ENCODE measurements around the gene UBE3B.

Gene UBE3B

GRCh38 chr12:109555431-109556315 is 78.2 kb downstream of the UBE3B start:
- no peak for DNase-seq

- no peak for DNase-seq
These were observed 79.8 kb downstream of the UBE3B start for GRCh38 chr12:109557200-109557599.

- DNase-seq, result no peak
These were observed 80.4 kb downstream of the UBE3B start for GRCh38 chr12:109557805-109558204.

GRCh38 chr12:109558374-109559199 is 81.2 kb downstream of the UBE3B start:
- no peak for DNase-seq

GRCh38 chr12:109559200-109559505 is 81.7 kb downstream of the UBE3B start:
- no peak for DNase-seq

GRCh38 chr12:109559601-109560000 is 82.2 kb downstream of the UBE3B start:
- DNase-seq, result no peak

- no peak for DNase-seq
These were observed 83.7 kb downstream of the UBE3B start for GRCh38 chr12:109560867-109561710.

- DNase-seq, result no peak
These were observed 84.2 kb downstream of the UBE3B start for GRCh38 chr12:109561711-109562030.

- no peak for DNase-seq
These were observed 85.4 kb downstream of the UBE3B start for GRCh38 chr12:109562871-109563270.

GRCh38 chr12:109563291-109564284 is 86.2 kb downstream of the UBE3B start:
- DNase-seq, result no peak

- DNase-seq, result no peak
These were observed 89.0 kb downstream of the UBE3B start for GRCh38 chr12:109566424-109566823.

GRCh38 chr12:109567296-109567695 is 89.9 kb downstream of the UBE3B start:
- no peak for DNase-seq

- DNase-seq, result no peak
These were observed 90.5 kb downstream of the UBE3B start for GRCh38 chr12:109567967-109568366.

- no peak for DNase-seq
These were observed 91.1 kb downstream of the UBE3B start for GRCh38 chr12:109568486-109568885.

- no peak for DNase-seq
These were observed 94.5 kb downstream of the UBE3B start for GRCh38 chr12:109571773-109572505.

- DNase-seq, result no peak
These were observed 95.0 kb downstream of the UBE3B start for GRCh38 chr12:109572506-109572845.

GRCh38 chr12:109573029-109573913 is 95.8 kb downstream of the UBE3B start, which contains the start of the genes MMAB and MVK:
Gene MMAB (minus strand): TSS chr12:109573504. CDS start chr12:109573480, 24 bp downstream.
Gene MVK (plus strand): TSS chr12:109573794. CDS start chr12:109574823, 1,029 bp downstream.
- peak; percentile 89 to 100 (median 98) for DNase-seq

GRCh38 chr12:109573914-109574244 is 96.4 kb downstream of the UBE3B start:
- DNase-seq, result no peak

GRCh38 chr12:109575683-109576082 is 98.2 kb downstream of the UBE3B start:
- no peak for DNase-seq

- no peak for DNase-seq
These were observed 99.9 kb downstream of the UBE3B start for GRCh38 chr12:109577311-109577710.

All from T-helper 2 cell (primary cell).